ENCODE results near the gene SRGAP2C.
"Not testable (repeated sequence)": the region's sequence is repeated elsewhere in the genome, so short reads cannot be mapped to it uniquely, and the experiment has no call there.

Gene SRGAP2C

DNA sequence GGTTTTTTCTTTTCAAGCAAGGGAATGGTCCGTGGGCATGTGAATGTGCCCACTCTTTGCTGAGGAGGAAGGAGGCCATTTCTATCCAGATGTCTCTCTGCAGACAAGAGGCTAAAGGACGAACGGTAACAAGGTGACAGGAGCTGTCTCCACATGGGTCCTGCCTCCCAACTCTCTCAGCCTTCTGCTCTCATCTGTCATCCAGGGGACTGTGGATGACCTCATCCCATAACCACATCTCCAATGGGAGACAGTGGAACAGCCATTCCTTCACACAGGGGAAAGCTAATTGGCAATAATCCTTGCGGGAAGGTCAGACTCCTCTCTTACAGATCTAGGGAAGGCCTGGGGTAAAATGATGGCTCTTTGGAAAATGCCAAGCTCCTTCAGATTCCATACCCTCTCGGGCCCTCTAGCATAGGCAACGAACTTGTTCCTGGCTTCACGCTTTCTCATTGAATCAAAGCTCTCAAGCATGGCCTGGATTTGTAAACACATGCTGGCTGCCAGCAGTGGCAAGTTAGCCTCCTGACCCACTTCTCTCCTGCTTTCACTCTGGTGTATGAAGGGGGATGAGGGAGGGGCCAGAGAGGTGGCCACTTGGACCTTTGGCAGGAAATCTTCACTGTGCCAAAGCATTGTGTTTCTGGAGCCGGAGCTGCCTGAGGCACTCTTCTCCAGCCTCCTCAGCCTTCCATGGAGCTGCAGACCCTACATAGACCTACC lies 201.0 kb downstream of the SRGAP2C start:
- DNase-seq, result not testable (repeated sequence)

DNA sequence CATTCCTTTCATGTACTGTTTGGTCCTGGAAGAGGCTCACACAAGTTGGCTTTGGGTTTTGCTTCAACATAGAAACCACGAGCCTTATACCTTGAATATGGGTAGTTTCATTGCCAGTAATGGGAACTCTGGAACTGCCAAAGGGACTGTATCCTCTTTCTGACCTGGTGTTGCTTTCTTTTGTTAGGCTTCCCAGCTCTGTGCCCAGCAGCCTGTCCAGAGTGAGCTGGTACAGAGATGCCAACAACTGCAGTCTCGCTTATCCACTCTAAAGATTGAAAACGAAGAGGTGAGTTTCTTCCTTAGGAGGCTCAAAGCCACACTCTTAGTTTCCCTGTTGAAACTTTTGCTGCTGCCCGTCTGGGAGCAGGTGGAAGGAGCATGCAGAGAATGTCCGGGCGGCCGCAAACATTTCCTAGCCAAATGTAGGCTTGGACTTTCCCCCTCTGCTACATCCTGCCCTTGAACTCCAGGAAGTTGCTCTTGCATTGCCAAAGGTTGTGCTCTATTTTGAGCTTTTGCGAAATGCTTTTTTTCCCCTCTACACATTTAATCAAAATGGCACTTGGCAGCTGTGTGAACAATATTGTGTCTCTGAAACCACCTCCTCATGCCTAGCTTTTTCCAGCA lies 201.7 kb downstream of the SRGAP2C start:
- H3K4me3 ChIP-seq (ENCODE audit: low read depth, low read length); H3K9me3 ChIP-seq; H3K36me3 ChIP-seq; DNase-seq; H3K27me3 ChIP-seq; H3K4me1 ChIP-seq: not testable (repeated sequence)

More for the DNA sequence above, 201.0 kb downstream of the SRGAP2C start:
- not testable (repeated sequence) for H3K4me3 ChIP-seq (ENCODE audit: low read depth, low read length); H3K27me3 ChIP-seq; H3K4me1 ChIP-seq; H3K9me3 ChIP-seq; H3K36me3 ChIP-seq

DNA sequence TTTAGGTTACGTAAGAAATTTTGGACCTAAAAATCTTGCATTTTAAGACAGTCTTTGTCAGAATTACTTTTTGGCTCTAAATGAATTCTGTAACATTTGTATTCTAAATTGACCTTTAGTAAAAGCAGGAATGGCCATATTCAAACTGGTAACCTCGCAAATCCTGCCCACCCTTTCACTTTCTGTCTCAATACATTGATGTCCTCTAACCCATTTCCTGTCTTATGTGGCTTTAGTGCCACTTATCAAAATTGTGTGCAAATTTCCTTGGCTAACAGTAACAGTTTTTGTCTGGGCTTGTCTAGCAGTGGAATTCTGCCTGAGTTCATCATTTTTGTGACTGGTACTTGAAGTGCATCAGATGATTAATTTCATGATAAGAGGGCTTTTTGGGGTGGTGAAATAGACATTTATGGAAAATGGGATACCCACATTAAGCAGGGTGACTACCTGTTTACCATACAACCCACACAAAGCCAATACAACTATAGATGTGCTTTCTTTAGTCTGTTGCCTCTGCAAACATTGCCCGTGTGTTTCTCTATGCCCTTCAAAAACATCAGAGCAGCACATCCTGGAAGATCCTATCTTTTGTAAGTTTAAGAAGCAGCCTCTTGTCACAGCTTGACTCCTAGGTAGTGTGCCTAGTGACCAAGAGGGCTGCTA lies 205.3 kb downstream of the SRGAP2C start:
- not testable (repeated sequence) for H3K36me3 ChIP-seq; H3K27me3 ChIP-seq; H3K4me3 ChIP-seq (ENCODE audit: low read depth, low read length); H3K9me3 ChIP-seq; DNase-seq; H3K4me1 ChIP-seq

DNA sequence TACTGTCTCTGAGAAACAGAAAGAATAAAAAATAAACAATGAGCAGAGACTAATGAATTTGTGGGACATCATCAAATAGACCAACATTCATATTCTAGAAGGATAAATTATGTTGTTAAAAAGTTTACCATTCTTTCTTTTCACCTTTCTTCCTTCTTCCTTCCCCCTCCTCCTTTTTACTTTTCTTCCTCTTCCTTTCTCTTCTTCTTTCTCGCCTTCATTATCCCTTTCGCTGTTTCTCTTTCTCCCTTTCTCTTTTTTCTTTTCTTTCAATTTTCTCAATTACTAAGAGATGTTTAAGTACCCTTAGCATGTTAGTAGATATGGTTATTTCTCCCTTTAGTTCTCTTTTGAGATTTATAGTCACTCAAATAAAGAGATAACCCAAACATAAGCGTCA lies 207.4 kb downstream of the SRGAP2C start:
- not testable (repeated sequence) for DNase-seq; H3K36me3 ChIP-seq; H3K4me3 ChIP-seq (ENCODE audit: low read depth, low read length); H3K4me1 ChIP-seq; H3K9me3 ChIP-seq; H3K27me3 ChIP-seq

DNA sequence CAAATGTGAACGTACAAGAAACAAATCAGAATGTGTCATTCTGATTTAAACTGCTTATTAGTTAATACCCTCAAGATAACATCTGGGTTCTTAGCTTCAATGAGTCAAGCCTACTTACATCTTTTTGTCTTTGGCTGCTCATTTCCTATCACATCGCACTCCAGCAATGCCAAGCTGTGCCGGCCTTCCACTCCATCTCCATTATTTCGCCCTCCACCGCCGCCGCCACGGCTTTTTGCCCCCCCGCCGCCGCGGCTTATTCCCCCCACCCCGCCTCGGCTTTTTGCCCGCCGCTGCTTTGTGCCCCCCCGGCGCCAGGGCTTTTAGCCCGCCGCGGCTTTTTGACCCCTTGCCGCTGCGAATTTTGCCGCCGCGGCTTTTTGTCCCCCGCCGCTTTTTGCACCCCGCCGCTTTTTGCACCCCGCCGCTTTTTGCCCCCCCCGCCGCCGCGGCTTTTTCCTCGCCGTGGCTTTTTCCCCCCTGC lies 211.0 kb downstream of the SRGAP2C start:
- H3K36me3 ChIP-seq; DNase-seq; H3K9me3 ChIP-seq; H3K27me3 ChIP-seq; H3K4me1 ChIP-seq; H3K4me3 ChIP-seq (ENCODE audit: low read depth, low read length): not testable (repeated sequence)

DNA sequence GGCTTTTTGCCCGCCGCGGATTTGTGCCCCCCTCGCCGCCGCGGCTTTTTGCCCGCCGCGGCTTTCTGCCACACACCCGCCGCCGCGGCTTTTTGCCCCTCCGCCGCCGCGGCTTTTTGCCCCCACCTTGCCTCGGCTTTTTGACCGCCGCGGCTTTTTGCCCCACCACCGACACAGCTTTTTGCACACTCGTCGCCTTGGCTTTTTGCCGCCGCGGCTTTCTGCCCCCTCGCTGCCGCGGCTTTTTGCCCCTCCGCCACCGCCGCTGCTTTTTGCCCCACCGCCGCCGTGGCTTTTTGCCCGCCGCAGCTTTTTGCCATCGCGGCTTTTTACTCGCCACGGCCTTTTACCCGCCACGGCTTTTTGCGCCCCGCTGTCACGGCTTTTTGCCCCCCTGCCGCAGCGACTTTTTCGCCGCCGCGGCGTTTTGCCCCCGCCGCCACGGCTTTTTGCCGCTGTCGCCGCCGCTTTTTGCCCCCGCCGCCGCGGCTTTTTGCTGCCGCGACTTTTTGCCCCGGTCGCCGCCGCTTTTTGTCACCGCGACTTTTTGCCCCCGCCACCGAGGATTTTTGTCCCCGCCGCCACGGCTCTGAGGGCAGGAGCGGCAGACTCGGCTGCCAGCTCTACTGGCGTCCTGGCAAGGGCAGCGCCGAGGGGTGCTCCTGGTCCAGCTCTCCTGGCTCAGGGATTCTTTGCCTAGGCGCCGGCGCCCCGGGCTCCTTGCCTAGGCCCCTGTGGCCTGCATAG lies 211.7 kb downstream of the SRGAP2C start:
- H3K4me1 ChIP-seq, H3K27me3 ChIP-seq, H3K9me3 ChIP-seq, H3K36me3 ChIP-seq: not testable (repeated sequence)
- peak; percentile 28 for DNase-seq
- peak overlapping the region; percentile 37 for H3K4me3 ChIP-seq (ENCODE audit: low read depth, low read length)

DNA sequence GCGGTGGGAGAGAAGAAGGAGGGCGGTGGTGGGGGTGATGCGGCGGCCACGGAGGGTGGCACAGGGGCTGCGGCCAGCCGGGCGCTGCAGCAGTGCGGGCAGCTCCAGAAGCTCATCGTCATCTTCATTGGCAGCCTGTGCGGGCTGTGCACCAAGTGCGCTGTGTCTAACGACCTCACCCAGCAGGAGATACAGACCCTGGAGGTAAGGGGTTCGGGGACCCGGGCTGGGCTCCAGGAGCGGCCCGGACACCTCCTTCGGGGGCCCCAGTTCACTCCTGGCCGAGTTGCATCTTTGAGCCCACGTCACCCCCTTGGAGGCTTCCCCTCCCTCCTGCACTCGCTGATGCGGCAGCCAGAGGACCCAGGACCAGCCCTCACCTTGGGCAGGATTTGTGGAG lies 212.3 kb downstream of the SRGAP2C start:
- not testable (repeated sequence) for DNase-seq; H3K36me3 ChIP-seq; H3K4me3 ChIP-seq (ENCODE audit: low read depth, low read length); H3K4me1 ChIP-seq; H3K27me3 ChIP-seq; H3K9me3 ChIP-seq

DNA sequence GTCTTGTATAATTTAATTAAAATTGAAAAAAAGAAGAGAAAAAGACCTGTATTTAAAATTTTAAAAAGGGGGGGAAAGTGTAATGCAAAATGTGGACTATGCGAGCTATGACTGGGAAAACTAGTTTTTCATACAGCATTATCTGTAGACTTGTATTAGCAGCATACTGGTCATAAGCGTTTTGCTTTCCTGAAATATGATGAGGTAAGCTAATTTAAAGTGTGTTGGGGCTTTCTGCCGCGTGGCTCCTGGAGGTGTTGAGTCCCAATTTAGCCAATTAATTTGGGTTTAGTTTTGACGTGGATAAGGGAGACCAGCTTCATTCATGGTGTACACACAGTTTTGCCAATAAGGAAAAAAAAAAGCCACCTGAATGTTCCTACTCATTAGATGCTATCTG lies 214.4 kb downstream of the SRGAP2C start:
- not testable (repeated sequence) for H3K4me3 ChIP-seq (ENCODE audit: low read depth, low read length); H3K36me3 ChIP-seq; DNase-seq; H3K9me3 ChIP-seq; H3K4me1 ChIP-seq; H3K27me3 ChIP-seq

DNA sequence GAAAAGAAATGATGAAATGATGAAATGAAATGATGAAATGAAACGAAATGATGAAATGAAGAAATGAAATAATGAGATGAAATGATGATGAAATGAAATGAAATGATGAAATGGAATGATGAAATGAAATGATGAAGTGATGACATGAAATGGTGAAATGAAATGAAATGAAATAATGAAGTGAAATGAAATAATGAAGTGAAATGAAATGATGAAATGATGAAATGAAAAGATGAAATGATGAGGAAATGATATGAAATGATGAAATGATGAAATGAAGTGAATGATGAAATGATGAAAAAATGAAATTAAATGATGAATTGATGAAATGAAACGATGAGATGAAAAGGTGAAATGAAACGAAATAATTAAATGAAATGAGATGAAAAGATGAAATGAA lies 215.3 kb downstream of the SRGAP2C start:
- H3K27me3 ChIP-seq; DNase-seq; H3K4me3 ChIP-seq (ENCODE audit: low read depth, low read length); H3K9me3 ChIP-seq; H3K36me3 ChIP-seq; H3K4me1 ChIP-seq: not testable (repeated sequence)

DNA sequence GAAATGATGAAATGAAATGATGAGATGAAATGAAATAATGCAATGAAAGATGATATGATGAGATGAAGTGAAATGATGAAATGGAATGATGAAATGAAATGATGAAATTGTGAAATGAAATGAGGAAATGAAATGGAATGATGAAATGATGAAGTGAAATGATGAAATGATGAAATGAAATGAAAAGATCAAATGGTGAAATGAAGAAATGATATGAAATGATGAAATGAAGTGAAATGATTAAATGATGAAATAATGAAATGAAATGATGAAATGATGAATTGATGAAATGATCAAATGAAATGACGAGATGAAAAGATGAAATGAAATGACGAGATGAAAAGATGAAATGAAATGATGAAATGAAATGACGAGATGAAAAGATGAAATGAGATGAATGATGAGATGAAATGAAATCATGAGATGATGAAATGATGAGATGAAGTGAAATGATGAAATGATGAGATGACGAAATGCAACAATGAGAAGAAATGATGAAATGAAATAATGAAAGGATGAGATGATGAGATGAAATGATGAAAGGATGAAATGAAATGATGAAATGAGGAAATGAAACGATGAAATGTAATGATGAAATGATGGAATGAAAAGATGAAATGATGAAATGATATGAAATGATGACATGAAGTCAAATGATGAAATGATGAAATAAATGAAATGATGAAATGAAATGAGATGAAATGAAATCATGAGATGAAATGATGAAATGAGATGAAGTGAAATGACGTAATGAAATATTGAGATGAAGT lies 216.0 kb downstream of the SRGAP2C start:
- H3K4me3 ChIP-seq (ENCODE audit: low read depth, low read length); DNase-seq; H3K4me1 ChIP-seq; H3K9me3 ChIP-seq; H3K36me3 ChIP-seq; H3K27me3 ChIP-seq: not testable (repeated sequence)

DNA sequence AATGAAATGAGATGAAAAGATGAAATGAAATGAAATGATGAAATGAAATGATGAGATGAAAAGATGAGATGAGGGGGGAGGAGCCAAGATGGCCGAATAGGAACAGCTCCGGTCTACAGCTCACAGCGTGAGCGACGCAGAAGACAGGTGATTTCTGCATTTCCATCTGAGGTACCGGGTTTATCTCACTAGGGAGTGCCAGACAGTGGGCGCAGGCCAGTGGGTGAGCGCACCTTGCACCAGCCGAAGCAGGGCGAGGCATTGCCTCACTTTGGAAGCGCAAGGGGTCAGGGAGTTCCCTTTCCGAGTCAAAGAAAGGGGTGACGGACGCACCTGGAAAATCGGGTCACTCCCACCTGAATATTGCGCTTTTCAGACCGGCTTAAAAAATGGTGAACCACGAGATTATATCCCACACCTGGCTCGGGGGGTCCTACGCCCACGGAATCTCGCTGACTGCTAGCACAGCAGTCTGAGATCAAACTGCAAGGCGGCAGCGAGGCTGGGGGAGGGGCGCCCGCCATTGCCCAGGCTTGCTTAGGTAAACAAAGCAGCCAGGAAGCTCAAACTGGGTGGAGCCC lies 216.7 kb downstream of the SRGAP2C start:
- not testable (repeated sequence) for DNase-seq; H3K27me3 ChIP-seq; H3K9me3 ChIP-seq; H3K4me1 ChIP-seq; H3K4me3 ChIP-seq (ENCODE audit: low read depth, low read length); H3K36me3 ChIP-seq

DNA sequence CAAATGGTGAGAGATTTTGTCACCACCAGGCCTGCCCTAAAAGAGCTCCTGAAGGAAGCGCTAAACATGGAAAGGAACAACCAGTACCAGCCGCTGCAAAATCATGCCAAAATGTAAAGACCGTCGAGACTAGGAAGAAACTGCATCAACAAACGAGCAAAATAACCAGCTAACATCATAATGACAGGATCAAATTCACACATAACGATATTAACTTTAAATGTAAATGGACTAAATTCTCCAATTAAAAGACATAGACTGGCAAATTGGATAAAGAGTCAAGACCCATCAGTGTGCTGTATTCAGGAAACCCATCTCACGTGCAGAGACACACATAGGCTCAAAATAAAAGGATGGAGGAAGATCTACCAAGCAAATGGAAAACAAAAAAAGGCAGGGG lies 218.5 kb downstream of the SRGAP2C start:
- not testable (repeated sequence) for H3K4me3 ChIP-seq (ENCODE audit: low read depth, low read length); H3K36me3 ChIP-seq; H3K4me1 ChIP-seq; H3K9me3 ChIP-seq; H3K27me3 ChIP-seq; DNase-seq
